Activated effector memory CD4-positive, alpha-beta T cell treated with Interleukin-2 at 50 U/mL for 16 hours (primary cell): ENCODE data around the gene TYRP1.
"Not testable (repeated sequence)": the region's sequence is repeated elsewhere in the genome, so short reads cannot be mapped to it uniquely, and the experiment has no call there.

ENCODE experiments used
- DNase-seq: peaks from one replicate; pipeline ENCODE4 v3.0.0-alpha.2; 2020

TYRP1 gene, protein sequence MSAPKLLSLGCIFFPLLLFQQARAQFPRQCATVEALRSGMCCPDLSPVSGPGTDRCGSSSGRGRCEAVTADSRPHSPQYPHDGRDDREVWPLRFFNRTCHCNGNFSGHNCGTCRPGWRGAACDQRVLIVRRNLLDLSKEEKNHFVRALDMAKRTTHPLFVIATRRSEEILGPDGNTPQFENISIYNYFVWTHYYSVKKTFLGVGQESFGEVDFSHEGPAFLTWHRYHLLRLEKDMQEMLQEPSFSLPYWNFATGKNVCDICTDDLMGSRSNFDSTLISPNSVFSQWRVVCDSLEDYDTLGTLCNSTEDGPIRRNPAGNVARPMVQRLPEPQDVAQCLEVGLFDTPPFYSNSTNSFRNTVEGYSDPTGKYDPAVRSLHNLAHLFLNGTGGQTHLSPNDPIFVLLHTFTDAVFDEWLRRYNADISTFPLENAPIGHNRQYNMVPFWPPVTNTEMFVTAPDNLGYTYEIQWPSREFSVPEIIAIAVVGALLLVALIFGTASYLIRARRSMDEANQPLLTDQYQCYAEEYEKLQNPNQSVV

DNA sequence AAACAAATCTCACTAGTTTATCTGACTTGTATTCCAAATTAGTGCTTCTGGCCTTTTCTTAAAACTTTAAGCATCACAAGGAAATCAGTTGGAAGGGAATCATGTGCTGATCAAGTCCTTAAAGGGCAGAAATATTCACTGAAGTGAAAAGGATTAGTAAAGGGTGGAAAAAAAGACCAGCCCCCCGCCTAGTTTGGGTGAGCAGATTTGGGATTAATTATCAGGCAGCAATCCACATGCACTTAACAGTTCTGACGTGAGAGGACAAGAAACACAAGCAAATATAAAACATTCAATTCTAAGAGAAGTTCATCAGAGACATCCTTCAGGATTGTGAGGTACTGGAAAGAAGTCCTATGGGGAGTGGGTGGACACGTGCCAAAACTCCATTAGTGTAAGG is at the start of gene TYRP1:
Gene TYRP1 (plus strand): TSS at position 245 of the 400 bp plus-strand sequence. CDS start 612 bp downstream, outside the sequence.
- no peak for DNase-seq

DNA sequence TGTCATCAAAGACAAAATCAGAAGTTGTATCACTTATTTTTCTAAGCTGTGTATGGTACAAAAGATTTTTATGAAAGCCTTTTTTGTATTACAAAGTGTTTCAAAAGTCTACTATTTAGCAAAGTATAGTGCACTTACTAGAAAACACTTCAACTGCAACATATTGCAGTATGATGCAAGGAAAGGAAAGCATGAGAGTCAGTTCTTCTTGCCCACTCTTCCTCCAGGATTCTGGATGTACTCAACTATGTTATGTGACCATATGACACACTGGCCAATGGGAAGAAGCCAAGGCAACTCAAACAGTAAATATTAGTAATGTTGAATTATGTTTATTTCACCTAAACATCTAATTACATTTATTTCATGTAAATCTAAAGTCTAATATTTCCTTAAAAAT is 49.5 kb upstream of the TYRP1 start:
- no peak for DNase-seq

DNA sequence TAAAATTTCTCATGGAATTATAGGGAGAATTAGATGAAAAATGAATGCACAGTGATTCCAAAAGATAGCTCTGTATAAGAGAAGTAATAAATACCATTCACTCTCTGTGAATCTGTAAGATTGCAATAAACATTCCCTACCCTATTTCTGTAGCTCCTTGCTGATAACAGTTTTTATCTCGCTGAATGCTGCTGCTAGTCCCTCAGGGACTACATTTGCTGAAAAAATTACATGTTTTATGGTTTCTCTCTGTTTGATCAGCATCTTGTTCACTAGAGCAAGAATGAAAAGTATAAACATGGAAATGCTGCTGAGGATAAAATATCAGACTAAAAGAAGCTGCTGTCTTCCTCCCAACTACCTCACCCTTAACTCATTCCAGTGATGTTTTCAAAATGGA is 44.3 kb upstream of the TYRP1 start:
- DNase-seq, result no peak

DNA sequence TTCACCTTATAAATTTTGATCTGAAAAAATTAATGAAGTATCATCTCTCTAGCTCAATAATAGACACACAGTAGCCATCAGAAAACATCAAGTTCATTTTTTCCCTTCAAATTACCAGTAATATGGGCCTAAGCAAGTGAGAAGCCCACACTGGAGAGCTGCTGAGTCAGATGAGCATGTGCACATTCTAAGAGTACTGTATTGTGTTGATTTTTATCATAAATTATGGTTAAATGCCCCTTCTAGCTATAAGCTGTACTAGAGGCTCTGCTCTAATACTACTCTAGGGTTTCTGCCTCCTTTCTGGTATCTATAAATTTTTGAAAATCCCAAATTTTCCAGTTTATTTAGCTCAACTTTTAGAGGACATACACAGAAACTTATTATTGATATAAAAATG is 42.1 kb upstream of the TYRP1 start:
- DNase-seq, result no peak

DNA sequence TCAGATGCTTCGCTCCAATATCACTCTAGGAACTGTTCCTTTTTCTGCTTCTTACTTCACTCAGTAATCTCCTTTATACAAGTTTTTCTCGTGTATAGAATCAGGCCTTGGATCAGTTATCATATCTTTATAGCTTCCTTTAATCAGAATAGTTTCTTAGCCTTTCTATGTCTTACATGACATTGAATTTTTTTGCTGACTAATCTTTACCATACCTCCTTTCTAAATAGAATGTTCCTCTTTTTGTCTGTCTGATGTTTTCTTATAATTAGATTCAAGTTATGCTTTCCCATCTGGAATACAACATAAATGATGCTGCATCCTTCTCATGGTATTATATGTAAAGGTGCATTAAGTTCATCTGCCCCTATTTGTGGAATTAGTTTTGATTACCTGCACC is 40.2 kb upstream of the TYRP1 start:
- DNase-seq, result no peak

DNA sequence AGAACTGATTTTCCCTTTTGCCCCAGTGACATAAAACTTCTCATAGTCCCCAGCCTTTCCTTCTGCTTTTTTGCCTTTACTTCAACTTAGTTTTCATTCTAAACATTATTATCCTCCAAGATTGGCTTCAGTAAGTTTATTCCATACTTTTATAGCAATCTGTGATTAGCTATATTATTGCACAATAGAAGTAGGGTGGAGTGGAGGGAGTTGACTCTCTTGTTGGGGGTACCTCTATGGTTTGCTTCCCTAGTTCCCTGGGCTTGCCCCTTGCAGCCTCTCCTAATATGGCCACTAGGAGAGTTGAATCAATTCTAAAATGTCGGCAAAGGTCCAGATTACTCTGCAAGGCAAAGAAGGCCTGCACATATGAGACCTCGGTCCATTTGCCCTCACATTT is 36.4 kb upstream of the TYRP1 start:
- no peak for DNase-seq

DNA sequence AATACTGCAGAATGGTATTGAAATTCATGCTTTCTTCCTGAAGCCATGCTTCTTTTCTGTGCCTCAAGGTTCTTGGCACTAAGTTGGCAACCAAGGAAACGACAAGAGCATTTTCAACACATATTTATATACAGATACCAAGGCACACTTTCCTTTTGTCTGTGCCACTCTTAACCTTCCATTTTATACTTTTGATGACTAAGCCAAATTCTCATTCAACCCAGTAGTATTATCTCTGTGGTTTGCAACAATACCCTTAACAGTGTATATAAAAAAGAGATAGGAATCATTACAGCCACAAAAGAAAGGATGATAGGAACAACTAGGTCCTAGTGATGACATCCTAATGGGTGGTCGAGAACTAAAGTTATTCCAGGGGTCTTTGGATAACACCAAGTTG is 36.0 kb upstream of the TYRP1 start:
- DNase-seq, result no peak

DNA sequence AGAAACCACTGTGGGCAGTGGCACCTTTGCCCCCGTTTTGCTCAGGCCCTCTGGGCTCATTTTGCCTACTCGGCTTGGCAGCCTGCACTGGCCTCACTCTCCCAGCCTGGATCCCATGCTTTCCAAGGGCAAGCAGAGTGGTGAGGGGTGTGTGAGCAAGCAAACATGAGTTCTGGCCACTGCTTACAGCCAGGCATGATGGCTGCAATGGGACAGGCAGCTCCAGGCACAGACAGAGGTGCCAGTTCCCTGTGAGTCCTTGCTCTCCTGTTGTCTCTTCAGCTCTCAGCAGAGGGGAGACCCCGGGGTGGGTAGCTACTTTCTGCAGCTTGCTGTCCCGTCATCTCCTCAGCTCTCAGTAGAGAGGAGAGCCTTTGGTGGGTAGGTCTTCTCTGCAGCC is 35.2 kb upstream of the TYRP1 start:
- DNase-seq, result no peak

DNA sequence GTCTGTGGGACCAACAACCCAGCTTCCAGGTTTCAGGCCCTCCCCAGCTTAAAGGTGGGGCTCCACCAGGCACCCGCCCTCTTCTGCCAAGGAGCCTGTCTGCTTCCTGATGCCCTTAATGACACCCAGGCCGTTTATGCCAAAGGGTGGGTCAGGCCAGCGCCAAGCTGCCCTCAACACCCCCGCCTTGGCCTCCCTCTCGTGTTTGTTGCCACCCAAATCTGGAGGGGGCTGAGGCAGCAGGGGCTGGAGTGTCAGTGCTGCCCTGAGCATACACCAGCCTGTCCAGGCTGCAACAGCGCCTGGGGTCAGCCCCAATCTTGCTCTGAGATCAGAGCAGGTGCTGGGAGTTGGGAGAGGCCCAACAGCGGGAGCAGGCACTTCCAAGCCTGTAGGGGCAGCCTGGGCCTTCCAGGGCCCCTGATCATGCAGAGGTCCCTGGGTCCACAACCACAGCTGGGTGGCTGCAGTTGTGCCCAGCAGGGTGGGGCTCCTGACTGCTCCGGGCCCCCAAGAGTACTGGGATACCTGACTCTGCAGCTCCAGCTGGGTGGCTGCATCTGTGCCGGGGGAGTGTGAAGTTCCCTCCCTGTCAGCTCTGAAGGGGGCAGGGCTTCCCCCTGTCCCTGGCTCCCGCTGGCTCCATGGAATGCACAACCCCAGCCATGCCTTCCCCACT is 34.5 kb upstream of the TYRP1 start:
- DNase-seq, result no peak

DNA sequence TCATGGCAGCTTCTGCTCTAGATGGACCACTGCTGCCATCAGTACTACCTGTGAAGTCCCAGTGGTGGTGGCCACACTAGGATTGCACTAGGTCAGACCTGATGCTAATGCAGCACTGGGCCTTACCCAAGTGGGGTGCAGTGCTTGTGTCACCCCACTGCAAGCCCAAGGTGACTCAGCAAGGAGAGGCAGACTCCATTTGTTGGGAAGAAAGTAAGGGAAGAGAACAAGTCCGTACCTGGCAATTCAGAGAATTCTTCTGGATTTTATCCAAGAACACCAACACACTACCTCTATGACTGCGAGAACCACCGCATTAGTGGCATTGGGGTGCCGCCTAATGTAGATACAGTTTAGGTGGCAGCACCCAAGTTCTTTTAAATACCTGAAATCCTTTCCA is 34.0 kb upstream of the TYRP1 start:
- DNase-seq, result no peak

DNA sequence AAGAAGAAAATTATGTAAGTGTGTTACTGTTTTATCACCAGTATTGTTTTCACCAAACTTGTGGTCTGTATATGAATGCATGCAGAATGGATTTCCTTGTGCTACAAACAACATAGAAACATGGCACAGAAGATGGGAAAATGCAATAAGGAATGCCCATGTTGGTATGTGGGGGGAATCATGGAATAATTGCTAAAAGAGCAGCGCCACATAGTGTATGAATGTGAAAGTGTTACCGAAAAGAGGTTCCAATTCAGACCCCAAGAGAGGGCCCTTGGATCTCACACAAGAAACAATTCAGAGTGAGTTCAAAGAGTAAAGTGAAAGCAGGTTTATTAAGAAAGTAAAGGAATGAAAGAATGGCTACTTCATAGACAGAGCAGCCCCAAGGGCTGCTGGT is 26.4 kb upstream of the TYRP1 start:
- no peak for DNase-seq

DNA sequence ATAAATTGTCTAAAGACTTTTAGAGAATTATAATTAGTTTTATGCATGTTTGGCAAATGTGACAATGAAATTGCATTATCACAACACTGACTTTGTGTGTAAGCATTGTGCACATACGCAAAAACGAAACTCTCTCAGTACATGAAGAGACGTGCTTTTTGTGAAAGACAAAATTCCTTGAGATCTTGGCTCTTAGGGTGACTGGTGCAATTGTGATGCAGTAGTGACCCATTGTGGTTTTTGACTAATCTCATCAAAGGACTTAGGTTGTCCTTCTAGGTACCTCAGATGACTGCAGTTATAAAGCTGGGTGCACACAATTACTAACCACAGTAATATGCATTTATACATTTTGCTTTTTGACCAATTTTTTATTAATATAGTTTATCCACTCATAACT is 25.3 kb upstream of the TYRP1 start:
- no peak for DNase-seq

DNA sequence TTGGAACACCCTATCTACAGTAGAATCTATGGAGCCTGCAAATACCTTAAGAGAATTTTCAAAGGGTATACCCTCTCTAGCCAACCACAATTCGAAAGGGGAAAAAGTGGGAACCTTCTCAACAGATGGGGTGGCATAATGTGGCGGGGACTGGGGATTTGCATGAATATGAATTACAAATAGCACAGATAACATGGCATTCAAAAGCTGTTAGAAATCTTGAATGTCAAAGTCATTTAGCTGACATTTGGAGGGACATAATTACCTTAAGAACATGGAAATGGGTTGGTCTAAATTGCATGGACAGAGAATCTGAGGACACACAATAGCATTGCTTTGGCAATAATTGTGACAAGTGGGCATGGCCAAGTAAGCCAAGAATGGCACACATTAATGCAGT is 23.2 kb upstream of the TYRP1 start:
- no peak for DNase-seq

DNA sequence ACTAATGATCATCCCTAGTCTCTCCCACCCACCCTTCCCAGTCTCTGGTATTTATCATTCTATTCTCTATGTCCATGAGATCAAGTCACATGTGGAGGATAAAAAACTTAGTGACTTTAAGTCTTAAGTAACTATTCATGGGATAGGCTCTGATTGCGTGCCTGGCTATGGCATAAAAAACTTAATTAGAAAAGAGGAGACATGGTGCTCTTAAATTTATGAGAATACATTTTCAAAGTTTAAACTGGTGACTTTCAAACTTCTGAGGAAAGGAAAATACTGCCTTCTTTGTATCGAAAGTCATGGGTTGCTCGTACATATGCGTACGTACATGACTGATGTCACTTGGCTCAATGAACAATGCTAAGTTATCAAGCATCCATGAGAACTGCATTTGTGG is 18.2 kb upstream of the TYRP1 start:
- DNase-seq, result no peak

DNA sequence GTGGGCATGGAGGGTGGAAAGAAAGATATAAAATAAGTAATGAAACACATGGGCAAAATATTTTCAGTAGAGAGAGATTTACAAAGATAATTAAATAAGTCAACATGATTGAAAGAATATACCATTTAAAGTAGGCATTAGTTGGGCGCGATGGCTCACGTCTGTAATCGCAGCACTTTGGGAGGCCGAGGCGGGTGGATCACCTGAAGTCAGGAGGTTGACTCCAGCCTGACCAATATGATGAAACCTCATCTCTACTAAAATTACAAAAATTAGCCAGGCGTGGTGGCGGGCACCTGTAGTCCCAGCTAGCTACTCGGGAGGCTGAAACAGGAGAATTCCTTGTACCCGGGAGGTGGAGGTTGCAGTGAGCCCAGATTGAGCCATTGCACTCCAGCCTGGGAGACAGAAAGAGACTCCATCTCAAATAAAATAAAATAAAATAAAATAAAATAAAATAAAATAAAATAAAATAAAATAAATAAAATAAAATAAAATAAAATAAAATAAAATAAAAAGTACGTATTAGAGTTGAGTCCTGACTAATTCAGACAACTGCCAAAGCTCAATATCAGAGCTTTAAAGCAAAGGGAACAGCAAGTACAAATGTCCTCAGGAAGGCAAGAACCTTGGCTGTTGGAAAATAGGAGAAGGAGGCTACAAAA is 15.6 kb upstream of the TYRP1 start:
- not testable (repeated sequence) for DNase-seq

DNA sequence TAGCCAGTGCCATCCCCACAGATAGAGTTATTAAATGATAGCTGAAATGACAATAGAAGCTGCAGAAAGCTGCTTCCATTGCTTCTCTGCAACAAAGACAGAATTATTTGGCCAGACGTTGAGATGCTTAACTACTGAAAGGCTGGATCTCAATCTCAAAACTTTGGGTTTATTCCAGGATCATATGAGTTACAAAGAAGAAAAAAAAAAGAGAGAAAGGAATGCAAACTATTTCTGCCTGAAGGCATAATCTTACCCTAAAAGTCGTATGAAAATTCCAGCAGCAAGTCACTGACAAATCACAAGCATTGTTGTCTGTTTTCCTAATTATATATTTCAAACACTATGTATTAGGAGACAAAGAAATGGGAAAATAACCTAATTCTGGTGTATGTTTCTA is 12.8 kb upstream of the TYRP1 start:
- no peak for DNase-seq

DNA sequence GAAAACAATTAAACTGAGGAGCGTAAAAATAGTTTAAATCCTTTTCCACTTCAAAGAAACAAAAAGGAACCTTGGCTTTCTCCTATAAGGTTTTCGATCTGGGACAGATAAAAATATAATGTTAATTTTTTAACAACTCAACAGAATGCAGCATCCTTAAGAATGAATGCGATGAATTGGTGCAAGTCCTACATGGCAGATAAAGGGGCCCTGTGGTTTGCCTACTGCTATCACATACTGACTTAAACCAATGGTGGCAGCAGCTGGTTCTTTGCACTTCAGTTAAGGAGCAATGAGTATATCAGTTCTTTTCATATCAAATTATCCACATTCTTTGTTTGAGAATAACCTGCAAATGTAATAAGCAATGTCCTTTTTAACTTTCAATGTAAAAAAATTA is 12.4 kb upstream of the TYRP1 start:
- no peak for DNase-seq

DNA sequence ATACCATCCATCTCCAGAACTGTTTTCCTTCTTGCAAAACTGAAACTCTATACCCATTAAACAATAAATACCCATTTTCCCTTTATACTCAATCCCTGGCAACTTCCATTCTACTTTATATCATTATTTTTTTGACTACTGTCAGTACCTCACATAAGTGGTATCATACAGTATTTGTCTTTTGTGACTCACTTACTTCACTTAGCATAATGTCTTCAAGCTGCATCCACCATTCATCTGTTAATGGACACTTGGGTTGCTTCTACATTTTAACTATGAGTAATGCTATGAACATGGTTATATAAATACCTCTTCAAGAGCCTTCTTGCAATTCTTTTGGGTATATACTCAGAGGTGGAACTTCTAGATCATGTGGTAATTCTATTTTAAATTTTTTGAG is 11.6 kb upstream of the TYRP1 start:
- no peak for DNase-seq

DNA sequence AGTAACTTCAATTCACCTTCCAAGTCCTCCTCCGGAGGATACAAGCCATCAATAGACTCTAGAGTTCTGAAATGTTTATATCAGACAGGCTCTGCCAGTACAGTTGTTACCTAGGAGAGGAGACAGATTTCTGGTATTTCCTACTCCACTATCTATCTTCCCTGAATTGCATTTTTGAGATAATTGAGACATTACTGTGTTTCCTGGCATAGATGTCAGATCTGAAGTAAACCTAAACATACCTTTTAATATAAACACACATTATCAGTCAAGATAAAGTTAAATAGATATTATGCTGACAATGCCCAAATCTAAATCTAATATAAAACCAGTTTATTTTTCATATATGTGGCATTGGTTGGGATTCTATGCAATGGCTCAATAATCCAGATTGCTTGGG is 8.2 kb upstream of the TYRP1 start:
- DNase-seq, result no peak

DNA sequence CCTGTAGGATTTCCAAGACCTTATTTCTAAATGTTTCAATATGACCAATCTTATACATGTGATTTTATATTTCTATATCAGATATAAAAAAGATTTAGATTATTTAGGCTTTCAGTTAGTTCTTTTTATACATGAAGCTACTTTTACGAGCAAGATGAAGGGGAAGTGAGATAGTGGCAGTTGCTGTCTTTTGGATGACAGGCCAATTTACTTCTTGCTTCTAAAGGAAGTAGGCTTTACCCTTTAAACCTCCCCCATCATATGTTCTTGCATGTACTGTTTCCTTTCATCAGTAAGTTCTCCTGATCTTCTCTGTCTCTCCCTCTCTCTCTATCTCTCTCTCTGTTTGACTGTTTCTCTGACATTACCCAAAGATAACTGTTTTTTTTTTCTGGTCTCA is 4.0 kb upstream of the TYRP1 start:
- no peak for DNase-seq

DNA sequence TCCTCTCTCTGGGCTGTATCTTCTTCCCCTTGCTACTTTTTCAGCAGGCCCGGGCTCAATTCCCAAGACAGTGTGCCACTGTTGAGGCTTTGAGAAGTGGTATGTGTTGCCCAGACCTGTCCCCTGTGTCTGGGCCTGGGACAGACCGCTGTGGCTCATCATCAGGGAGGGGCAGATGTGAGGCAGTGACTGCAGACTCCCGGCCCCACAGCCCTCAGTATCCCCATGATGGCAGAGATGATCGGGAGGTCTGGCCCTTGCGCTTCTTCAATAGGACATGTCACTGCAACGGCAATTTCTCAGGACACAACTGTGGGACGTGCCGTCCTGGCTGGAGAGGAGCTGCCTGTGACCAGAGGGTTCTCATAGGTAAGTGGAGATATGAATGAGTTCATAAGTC is 828 bp downstream of the TYRP1 start:
- no peak for DNase-seq

DNA sequence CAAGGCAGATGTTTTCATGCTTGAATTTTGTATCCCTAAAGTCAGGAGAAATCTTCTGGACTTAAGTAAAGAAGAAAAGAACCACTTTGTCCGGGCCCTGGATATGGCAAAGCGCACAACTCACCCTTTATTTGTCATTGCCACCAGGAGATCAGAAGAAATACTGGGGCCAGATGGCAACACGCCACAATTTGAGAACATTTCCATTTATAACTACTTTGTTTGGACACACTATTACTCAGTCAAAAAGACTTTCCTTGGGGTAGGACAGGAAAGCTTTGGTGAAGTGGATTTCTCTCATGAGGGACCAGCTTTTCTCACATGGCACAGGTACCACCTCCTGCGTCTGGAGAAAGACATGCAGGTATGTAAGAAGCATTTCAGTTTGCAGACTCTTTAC is 2.3 kb downstream of the TYRP1 start:
- no peak for DNase-seq

DNA sequence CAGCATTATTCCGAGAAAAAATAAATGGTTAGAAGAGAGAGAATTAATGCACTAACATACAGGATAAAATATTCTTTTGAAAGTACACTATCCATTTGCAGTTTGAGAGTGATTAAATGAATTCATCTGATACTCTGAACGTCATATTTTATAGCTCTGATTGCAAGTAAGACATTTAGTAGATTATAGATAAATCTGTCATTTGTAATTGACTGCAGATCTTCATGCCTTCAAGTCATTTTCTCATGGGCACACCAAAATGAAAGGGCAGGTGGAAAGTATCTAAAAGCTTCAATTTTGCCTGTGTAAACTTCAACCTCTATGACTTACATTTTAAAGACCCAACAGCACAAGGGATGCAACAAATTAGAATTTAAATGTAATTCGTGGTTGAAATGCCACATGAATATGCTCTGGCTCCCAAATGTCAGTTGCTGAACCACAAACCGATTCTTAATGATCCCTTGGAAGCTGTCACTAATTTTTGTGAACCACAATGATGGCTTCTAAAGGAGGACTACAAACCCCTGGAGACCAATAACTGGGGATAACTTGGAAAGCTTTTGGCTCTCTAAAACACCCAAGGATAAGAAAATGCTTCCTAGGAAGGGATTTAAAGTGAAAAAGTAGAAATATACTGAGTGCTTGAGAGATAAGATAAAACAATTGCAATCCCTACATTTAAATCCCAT is 3.9 kb downstream of the TYRP1 start:
- DNase-seq, result no peak
